IPS-15b (cell line): Measurements from ENCODE around the gene UNC50.

Source experiments
- H3K27me3 ChIP-seq: one replicate; pipeline ENCODE4 v1.6.1; 2013; ENCODE audit warnings: low read length; ENCODE audit not compliant: control insufficient read depth, insufficient read depth
- H3K36me3 ChIP-seq: one replicate; pipeline ENCODE4 v1.6.1; 2013; ENCODE audit warnings: low read length; ENCODE audit not compliant: control insufficient read depth, insufficient read depth
- H3K4me1 ChIP-seq: one replicate; pipeline ENCODE4 v1.6.1; 2013; ENCODE audit warnings: mild to moderate bottlenecking, low read length; ENCODE audit not compliant: control insufficient read depth, insufficient read depth
- H3K4me3 ChIP-seq: one replicate; pipeline ENCODE4 v1.5.1; 2013; ENCODE audit warnings: low read depth, low read length
- H3K9ac ChIP-seq: one replicate; pipeline ENCODE4 v1.6.1; 2013; ENCODE audit warnings: low read depth, mild to moderate bottlenecking, low read length
- H3K9me3 ChIP-seq: one replicate; pipeline ENCODE4 v1.6.1; 2013; ENCODE audit warnings: mild to moderate bottlenecking, low read length; ENCODE audit not compliant: control insufficient read depth, insufficient read depth

Gene UNC50

DNA sequence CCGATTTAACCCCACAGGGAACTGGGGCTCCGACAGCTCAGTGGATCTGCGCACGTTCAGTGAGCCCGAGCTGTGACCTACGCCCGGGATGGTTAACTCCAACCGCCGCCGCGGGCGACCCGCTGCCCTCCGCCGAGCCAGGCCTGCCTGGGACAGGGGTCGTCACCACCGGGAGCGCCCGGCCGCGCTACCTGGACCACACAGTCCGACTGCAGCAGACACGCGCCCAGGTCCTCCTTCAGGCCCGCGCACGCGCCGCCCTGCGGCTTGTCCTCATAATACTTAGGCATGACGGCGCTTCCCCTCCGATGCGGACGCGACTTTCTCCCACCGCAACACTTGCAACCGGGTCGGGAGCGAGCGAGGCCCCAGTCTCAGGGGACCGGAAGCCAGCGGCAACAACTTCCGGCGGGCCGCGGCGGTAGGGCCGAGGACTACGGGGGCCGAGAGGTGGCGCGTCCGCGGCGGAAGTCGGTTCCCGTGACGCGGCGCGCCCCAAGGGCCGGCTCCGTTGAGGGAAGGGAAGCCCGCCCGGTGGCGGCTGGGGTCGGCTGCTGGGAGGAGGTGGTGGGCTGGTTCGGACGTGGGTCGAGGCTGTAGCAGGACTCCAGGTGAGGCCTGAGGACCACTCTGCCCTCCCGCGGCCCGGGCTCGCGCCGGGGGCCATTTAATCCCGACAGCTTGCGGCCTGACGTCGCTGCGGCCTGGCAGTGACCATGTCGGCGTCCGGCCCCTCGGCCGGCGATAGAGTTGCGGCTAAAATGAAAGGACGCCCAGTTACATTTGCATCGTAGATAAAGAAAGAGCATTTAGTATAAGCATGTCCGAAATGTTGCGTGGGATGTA lies at the start of gene UNC50, which contains the start of gene COA5:
UNC50 (plus strand) TSS at position 474 of the 846 bp plus-strand sequence. CDS start 1,171 bp downstream, outside the sequence.
COA5 (minus strand) TSS at position 397 of the 846 bp plus-strand sequence; CDS start at position 290, 107 bp downstream.
- Histone ChIP-seq H3K4me1 (no peaks in the 10 kb centered on the region), H3K36me3 (no peaks in the 10 kb centered on the region)

DNA sequence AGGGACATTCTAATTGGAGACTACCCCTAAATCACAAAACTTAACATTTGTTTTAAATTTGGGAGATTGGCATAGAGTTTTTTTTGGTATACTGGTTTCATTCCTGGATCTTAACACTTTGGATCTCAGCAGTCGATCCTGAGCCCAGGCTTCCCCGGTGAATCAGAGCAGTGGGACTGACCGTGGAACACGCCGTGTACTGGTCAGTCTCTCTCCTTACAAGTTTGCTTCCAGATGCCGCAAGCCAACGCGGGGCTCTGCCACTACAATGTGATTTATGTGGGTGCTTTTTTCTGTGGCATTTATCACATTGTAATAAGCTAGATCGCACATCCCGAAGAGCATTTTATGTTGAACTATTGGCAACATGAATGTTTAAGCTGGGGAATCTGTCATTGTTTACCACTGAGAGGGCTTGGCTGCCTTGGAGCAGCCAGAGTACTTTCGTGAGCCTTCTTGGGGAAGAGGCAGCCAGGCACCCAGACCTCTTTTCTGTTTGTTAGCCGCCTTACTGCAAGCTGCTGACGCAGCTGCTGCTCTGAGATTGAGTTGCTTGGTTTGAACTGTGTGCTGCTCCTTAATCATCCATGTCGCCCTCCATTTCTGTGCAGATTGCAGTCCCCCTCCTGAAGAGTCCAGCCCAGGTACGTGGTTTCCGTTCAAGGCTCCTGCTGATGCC lies 49.4 kb upstream of the UNC50 start:
- Histone ChIP-seq H3K4me1 (no peaks in the 10 kb centered on the region), H3K9ac (no peak overlapping the region), H3K27me3 (no peaks in the 10 kb centered on the region), H3K9me3 (no peaks in the 10 kb centered on the region), H3K36me3 (peaks cover 37% of the 10 kb centered on the region), H3K4me3 (no peak overlapping the region)

More for the DNA sequence above, at the start of gene UNC50, which contains the start of gene COA5:
- H3K9me3 ChIP-seq, result no peaks in the 10 kb centered on the region
- H3K9ac ChIP-seq, result peak within 1 kb of the TSS; percentile 93
- H3K4me3 ChIP-seq, result peak within 1 kb of the TSS; percentile 71
- no peaks in the 10 kb centered on the region for H3K27me3 ChIP-seq

DNA sequence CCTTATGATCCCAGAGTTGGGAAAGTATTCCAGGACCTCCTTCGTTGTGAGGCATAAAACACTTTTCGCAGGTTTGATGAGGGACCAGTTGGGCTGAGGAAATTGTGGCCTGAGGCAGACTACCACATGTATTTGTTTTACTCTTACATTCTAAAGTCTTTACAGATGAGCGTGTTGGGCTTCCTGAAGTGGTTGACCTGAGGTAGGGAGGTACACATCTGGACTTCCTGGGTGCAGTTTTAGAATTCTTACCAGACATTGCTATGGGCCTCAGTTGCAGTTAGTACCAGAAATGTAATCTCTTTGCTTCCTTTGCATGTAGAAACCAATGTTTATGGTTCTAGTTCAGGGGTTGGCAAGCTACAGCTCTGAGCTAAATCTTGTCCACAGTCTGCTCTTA lies 48.8 kb upstream of the UNC50 start:
- Histone ChIP-seq H3K27me3 (no peaks in the 10 kb centered on the region), H3K9ac (no peak overlapping the region)

GRCh38 chr2:98560256-98560771 lies 48.1 kb upstream of the UNC50 start:
- peaks cover 38% of the 10 kb centered on the region for H3K36me3 ChIP-seq
- H3K4me3 ChIP-seq, result no peak overlapping the region
- H3K27me3 ChIP-seq, result no peaks in the 10 kb centered on the region
- no peaks in the 10 kb centered on the region for H3K9me3 ChIP-seq
- no peak overlapping the region for H3K9ac ChIP-seq
- H3K4me1 ChIP-seq, result no peaks in the 10 kb centered on the region

More for the DNA sequence above, 48.8 kb upstream of the UNC50 start:
- Histone ChIP-seq H3K9me3 (no peaks in the 10 kb centered on the region), H3K4me3 (no peak overlapping the region), H3K4me1 (no peaks in the 10 kb centered on the region), H3K36me3 (peaks cover 37% of the 10 kb centered on the region)

GRCh38 chr2:98561018-98561417 lies 47.4 kb upstream of the UNC50 start:
- H3K4me1 ChIP-seq, result no peaks in the 10 kb centered on the region
- H3K27me3 ChIP-seq, result no peaks in the 10 kb centered on the region
- H3K4me3 ChIP-seq, result no peak overlapping the region
- H3K9ac ChIP-seq, result no peak overlapping the region
- H3K36me3 ChIP-seq, result peaks cover 33% of the 10 kb centered on the region
- H3K9me3 ChIP-seq, result no peaks in the 10 kb centered on the region

DNA sequence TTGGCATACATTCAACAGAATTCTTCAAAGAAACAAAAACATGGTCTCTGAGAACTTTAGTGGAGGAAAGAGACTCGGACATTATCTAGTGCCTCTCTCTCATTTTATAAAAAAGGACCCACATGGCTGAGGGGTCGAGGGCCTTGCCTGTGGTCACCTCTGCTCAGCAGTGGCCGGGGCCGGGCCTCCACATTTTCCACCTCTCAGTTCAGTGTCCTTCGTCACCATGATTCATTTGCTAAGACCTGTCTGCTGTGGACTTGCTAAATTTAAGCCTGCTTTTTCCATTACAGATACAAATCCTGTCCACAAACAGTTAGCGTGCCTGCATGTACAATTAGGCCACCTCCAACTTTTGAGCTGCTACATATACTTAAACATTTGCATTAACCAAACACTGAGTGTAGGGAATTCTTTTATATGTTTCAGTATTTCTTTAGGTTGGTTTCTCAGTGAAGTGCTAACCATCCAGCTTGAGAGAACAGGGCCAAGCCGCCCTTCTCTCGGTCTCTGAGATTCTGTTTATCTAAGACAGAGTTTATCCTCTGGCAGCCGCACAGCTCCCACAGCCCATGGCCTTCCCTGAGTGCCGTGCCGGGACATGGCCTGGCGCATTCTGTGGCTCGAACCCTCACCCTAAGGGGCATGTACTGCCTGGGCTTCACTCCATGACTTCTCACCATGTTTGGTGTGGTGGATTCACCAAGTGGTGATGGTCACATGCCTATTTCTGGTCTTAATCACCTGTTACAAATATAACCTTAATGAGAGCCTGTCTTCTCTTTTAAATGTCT lies 46.3 kb upstream of the UNC50 start:
- Histone ChIP-seq H3K27me3 (no peaks in the 10 kb centered on the region), H3K36me3 (peaks cover 34% of the 10 kb centered on the region), H3K4me3 (no peak overlapping the region), H3K4me1 (no peaks in the 10 kb centered on the region), H3K9me3 (no peaks in the 10 kb centered on the region), H3K9ac (no peak overlapping the region)

- Histone ChIP-seq H3K27me3 (no peaks in the 10 kb centered on the region), H3K36me3 (peaks cover 39% of the 10 kb centered on the region), H3K9me3 (no peaks in the 10 kb centered on the region), H3K4me3 (no peak overlapping the region), H3K9ac (no peak overlapping the region), H3K4me1 (no peaks in the 10 kb centered on the region)
Observed at GRCh38 chr2:98563394-98563793, 45.0 kb upstream of the UNC50 start.

DNA sequence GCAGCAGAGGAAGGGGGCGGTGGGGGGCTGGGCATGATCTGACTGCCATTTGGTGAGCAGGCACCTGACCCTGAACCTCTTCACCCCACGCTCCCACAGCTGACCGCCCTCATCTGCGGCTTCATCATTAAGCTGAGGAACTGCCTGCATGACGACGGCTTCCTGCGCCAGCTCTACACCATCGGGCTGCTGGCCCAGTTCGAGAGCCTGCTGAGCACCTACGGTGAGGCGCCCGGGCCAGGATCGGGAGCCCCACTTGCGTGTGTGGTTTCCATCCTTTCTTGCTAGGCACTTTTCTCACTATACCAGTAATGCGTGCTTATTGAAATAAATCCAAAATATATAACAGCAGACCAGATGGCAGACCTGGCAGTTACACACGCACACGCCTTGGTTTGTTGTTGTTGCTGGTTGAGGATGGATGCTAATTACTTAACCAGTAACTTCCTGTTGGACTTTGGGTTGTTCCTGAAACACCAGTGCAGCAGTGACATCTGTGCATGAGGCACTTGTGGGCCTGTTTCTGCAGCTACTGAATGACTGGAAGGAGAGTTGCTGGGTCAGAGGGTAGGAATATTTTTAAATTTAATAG lies 43.8 kb upstream of the UNC50 start:
- Histone ChIP-seq H3K4me1 (no peaks in the 10 kb centered on the region), H3K36me3 (peaks cover 45% of the 10 kb centered on the region), H3K27me3 (no peaks in the 10 kb centered on the region), H3K9ac (no peak overlapping the region), H3K4me3 (no peak overlapping the region), H3K9me3 (no peaks in the 10 kb centered on the region)

- no peaks in the 10 kb centered on the region for H3K4me1 ChIP-seq
- H3K9ac ChIP-seq, result no peak overlapping the region
- no peak overlapping the region for H3K4me3 ChIP-seq
- H3K36me3 ChIP-seq, result peaks cover 53% of the 10 kb centered on the region
- no peaks in the 10 kb centered on the region for H3K27me3 ChIP-seq
- no peaks in the 10 kb centered on the region for H3K9me3 ChIP-seq
Observed at GRCh38 chr2:98565286-98565860, 43.0 kb upstream of the UNC50 start.

- Histone ChIP-seq H3K4me3 (no peak overlapping the region), H3K4me1 (no peaks in the 10 kb centered on the region), H3K27me3 (no peaks in the 10 kb centered on the region), H3K9ac (no peak overlapping the region), H3K36me3 (peaks cover 56% of the 10 kb centered on the region), H3K9me3 (no peaks in the 10 kb centered on the region)
Observed at GRCh38 chr2:98565941-98566340, 42.4 kb upstream of the UNC50 start.
